HG03378 (cell line): Measurements from ENCODE around the gene C10orf62.
"Not testable (repeated sequence)": the region's sequence is repeated elsewhere in the genome, so short reads cannot be mapped to it uniquely, and the experiment has no call there.

Experiments
- ATAC-seq: cut with Tn5 transposase; IDR thresholded peaks from one replicate; pipeline ENCODE4 v1.9.1; 2021; ENCODE audit warnings: mild to moderate bottlenecking, moderate library complexity; ENCODE audit not compliant: unreplicated experiment

The C10orf62 gene

DNA sequence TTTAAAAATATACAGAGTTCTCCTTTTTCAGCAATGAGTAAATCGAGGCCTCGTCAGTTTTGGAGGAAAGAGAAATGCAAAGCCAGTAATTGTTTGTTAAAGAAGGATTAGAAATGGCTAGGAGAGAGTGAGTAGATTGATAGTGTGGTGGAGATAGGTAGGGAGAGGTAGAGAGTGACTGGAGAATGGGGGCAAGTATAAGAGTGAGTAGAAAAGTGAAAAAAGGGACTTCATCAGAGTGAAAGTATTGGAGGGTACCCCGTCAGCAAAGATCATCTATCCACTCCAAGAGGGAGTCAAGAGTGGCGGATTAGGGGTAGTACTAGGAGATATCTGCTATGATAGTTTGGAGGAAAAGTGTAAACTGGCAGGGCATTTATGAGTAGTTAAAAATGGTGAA, 26.2 kb upstream of the C10orf62 start:
- no peak for ATAC-seq

DNA sequence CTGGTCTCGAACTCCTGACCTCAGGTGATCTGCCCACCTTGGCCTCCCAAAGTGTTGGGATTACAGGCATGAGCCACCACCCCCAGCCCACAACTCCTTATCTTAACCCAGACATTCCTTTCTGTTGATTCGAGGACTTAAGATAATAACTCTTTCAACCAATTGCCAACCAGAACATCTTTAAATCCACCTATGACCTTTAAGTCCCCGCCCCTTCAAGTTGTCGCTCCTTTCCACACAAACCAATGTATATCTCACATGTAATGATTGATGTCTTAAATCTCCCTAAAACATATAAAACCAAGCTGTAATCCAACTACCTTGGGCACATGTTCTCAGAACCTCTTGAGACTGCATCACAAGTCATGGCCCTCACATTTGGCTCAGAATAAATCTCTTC, 24.7 kb upstream of the C10orf62 start:
- no peak for ATAC-seq

DNA sequence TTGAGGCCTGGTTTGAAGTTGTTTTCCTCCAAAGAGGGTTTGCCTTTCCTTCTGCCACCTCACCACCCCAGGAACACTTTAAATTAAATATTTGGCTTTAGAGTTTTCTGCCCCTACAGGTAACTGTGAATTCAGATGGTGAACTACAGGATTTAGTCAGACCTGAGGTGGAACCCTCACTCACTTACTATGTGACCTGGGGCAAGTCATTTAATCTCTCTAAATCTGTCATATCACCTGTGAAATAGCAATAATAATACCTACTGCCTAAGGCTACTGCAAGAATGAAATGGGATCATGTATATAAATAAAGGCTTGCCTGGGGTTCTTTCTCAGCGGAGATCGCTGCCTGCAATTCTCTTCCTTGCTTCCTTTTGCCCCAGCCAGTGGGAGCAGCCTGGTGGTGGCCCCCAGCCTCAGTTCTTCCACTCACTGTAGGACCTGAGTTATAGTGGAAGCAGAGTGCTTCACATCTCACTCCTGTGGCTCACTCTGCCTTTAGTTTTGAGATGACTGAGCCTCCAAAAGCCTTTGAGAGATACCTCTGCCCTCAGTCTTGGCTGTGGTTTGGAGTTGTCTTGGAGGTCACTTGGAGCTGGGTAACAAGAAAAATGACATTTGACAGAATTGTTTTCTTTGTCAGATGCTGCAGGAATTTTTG, 23.1 kb upstream of the C10orf62 start:
- ATAC-seq: no peak

DNA sequence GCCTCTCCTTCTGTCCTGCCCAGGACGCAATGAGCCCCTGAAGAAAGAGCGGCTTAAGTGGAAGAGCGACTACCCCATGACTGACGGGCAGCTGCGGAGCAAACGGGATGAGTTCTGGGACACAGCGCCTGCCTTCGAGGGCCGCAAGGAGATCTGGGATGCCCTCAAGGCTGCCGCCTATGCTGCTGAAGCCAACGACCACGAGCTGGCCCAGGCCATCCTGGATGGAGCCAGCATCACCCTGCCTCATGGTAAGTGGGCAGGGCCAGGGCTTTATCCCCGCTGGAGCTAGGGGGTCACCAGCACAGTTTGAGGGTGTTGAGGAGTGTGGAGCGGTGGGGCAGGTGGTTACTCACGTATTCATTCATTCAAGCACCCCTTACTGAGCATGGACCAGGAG, 21.6 kb upstream of the C10orf62 start:
- ATAC-seq: no peak

DNA sequence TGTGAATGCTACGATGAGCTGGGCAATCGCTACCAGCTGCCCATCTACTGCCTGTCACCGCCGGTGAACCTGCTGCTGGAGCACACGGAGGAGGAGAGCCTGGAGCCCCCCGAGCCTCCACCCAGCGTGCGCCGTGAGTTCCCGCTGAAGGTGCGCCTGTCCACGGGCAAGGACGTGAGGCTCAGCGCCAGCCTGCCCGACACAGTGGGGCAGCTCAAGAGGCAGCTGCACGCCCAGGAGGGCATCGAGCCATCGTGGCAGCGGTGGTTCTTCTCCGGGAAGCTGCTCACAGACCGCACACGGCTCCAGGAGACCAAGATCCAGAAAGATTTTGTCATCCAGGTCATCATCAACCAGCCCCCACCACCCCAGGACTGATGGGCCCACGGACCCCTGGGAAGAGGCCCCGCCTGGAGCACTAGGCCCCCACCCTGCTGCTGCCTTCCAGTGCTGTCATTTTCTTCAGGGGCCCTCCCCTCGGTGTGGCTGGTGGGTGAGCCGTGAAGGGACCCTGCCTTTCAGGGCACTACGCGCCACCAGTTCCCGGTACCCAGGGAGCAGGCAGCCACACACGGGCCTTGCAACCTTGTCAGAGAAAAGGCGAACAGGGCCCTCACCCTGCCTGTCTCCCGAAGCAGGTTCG, 19.3 kb upstream of the C10orf62 start:
- ATAC-seq: no peak

DNA sequence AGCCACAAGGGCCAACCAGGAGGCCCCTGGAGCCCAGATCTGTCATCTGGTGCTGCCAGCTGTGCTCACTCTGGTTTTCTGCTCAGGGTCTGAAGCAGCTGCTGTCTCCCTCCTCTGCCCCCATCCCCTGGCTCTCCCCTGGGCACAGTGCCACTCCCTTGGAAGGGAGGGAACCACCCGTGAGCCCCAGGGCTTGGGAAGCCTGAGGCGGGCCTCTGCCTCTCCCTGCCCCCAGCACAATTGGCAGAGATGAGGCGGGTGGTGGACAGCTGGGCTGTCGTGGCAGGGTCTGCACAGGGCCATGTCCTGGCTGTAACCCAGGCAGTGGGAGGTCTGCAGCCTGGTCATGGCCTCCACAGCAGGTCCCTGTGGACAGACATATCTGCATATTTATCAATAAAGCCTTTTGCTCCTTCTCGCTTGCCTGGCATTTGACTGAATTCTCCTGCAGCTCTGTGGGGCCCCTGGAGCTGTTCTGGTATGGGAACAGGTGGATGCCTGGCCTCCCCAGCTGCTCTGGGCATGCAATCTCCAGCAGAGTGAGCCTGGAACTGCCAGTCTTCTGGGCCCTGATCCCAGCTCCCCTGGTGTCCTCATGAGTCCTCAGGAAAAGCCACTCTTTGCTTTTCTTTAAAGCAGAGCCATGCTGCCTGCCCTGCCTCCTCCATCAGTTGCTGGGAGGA, 18.6 kb upstream of the C10orf62 start:
- ATAC-seq: no peak

DNA sequence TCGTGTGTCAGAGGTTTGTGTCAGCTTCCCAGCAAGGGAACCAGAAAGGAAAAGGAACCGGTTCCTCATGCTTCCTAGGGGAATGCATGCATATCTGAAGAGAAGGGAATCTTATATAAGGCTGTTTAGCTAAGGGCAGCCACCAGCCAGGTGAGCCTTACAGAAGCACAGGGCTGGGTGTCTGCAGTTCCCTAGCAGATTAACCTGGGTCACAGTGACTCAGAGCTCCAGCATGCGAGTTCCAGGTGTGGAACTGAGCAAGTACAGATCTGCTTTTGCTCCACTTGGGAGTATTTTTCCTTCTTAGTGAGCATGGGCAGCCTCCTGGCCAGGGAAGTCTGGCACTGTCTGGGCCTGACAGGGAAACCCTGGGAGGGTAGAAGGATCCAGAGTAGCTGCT, 17.9 kb upstream of the C10orf62 start:
- ATAC-seq: no peak

DNA sequence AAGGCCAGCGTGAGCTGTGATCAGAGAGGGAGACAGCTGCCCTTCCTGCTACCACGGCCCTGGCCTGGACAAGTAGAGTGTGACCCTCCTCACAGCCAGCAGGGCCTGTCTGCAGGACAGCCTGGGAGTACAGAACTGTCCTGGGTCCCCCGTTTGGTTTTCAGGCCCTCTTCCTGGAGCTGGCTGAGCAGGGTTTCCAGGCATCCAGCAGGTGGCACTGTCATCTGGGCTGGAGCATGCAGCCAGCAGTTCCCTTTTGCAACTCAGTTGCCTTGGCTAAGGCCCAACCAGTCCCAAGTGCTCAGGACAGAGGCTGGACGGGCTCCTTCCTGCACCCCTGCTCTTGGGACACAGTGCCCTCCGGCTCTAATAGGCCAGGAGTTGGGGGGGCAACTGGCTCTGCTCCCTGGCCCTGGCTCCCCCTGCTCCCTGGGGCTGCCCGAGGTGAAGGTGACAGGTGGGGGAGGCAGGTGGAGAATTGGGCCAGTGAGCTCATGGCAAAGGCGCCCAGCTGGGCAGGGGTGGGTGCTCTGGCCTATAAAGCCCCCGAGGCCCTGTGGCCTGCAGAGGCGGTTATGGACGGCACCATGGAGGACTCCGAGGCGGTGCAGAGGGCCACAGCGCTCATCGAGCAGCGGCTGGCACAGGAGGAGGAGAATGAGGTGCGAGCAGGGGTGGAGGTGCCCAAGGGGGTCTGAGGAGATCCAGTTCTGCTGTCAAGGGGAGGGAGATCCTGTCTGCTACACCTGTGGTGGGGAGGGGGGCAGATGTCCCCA, 17.1 kb upstream of the C10orf62 start, which contains the start of gene ANKRD2:
Gene ANKRD2 (plus strand): TSS at position 566 of the 776 bp plus-strand sequence. CDS start 10 bp downstream, at position 576.
- ATAC-seq: no peak

DNA sequence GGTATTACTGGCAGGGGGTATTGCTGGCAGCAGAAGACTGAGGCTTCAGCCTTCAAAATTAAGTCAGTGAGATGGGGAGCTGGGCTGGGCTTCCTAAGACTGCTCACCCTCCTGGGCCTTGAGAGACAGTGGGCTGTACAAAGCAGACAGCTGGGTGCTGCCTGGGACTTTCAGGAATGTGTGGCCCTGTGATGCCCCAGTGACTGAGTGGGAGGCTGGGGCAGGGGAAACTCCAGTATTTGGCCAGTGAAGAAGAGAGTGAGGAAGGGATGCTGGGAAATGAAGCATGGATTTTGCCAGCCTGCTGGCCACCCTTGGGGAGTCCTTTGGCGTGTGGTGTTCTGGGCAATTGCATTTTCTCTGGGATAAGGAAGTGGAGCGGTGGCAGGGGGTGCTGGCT, 16.5 kb upstream of the C10orf62 start:
- ATAC-seq: no peak

DNA sequence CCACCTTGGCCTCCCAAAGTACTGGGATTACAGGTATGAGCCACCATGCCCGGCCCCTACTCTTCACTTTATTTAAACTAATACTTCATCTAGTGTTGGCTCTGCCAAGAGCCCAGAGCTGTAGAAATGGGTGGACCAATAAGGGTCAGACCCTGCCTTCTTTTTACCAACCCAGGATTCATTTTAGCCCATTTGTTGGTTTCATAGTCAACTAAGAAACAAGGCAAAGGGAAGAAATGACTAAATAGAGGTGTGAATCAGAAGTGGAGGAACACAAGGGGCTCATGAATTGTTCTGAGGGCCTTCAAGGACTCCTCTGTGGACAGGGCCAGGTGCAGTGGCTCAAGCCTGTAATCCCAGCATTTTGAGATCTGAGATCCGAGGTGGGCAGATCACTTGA, 15.8 kb upstream of the C10orf62 start:
- no peak for ATAC-seq

DNA sequence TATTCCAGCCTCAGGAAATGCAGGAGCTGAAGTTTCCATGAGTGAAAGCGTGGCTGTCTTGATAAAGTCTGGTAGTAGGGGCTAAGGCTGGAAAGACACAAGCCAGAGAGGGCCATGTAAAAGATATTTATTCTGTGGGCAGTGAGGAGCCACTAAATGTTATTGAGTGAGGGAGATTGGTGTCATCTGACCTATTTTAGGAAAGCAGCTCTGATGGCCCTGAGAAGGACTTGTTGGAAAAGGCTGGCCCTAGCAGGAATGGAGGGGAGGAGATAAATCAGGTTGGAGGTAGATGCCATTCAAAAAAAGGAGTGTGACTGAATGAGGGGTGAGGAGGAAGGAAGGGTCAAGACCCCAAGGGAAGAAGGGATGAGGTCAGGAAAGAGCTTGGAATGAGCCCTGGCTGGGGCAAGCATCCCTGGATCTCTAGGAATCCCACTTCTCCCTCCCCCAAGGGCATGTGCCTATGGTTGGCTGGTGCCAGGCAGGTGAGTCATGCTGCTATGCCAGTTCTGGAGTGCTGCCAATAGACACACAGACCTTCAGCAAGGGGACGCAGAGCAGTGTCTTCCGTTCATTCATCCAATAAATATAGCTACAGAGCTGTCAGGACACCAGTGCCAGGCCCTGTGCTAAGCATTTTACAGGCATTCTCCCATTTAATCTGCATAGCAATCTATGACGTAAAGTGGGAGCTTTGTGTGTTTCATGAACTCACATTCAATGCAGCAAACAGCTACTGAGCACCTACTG, 15.0 kb upstream of the C10orf62 start:
- ATAC-seq: no peak

DNA sequence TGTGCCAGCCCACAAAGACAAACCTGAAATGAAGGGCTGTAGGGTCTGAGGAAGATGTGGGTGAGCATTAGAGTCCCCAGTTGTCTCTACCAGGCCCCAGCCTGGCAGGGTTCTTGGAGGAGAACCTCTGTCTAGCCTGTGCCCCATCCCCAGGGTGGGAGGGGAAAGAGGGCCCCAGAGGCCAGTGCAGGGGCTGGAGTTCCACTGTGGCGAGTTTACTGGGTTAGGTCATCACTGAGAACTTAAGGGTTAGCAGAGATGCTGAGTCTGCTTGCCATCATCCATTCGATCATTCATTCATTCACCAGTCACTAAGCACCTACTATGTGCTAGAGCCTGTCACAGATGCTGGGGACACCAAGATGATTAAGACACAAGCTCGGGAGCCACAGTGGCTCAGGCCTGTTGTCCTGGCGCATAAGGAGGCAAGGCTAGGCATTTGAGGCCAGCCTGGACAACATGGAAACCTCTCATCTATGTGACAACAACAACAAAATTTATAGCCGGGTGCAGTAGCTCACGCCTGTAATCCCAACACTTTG, 14.3 kb upstream of the C10orf62 start:
- ATAC-seq: no peak

DNA sequence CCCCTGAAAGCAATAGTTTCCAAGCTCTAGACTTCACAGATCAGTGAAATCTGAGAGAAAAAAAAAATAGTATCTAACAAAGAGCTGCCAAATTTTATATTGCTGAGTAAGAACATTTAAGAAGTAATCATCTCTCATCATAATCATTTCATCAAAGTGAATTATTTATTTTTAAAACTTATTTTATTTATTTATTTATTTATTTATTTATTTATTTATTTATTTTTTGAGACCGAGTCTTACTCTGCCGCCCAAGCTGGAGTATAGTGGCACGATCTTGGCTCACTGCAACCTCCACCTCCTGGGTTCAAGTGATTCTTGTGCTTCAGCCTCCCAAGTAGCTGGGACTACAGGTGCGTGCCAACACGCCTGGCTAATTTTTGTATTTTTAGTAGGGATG, 13.0 kb upstream of the C10orf62 start:
- ATAC-seq: not testable (repeated sequence)

DNA sequence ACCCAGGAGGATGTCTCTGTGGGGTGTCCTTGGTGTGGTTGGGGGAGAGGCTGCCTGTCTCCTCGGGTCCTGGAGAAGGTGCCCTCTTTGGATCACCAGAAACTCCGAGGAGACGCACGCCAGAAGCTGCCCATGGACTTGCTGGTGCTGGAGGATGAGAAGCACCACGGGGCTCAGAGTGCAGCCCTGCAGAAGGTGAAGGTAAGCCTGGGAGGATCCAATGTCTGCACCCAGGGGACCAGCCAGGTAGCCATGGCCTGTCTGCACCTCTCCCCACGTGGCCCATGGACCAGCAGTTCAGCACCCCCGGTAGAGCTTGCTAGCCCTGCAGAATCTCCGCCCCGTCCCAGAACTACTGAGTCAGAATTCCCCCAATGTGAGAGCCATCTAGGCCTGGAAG, 11.8 kb upstream of the C10orf62 start:
- ATAC-seq: no peak

DNA sequence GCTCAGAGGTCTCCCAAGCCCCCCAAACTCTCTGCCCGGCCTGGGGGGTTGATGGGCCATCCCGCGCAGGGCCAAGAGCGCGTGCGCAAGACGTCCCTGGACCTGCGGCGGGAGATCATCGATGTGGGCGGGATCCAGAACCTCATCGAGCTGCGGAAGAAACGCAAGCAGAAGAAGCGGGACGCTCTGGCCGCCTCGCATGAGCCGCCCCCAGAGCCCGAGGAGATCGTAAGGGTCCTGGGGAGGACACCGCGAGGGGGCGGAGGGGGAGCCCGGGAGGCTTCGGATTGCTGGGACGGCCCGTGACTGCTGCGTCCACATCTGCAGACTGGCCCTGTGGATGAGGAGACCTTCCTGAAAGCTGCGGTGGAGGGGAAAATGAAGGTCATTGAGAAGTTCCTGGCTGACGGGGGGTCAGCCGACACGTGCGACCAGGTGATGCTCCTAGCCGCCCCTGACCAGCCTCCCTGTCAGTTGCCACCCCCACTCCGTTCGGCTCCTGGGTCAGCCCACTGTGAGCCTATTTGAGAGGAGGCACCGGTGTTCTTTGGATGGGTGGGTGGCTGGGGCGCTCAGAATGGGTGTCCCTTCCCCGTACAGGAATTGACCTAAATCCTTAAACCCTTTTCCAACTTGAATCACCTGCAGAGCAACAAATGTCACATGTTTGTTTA, 11.2 kb upstream of the C10orf62 start:
- ATAC-seq: no peak

DNA sequence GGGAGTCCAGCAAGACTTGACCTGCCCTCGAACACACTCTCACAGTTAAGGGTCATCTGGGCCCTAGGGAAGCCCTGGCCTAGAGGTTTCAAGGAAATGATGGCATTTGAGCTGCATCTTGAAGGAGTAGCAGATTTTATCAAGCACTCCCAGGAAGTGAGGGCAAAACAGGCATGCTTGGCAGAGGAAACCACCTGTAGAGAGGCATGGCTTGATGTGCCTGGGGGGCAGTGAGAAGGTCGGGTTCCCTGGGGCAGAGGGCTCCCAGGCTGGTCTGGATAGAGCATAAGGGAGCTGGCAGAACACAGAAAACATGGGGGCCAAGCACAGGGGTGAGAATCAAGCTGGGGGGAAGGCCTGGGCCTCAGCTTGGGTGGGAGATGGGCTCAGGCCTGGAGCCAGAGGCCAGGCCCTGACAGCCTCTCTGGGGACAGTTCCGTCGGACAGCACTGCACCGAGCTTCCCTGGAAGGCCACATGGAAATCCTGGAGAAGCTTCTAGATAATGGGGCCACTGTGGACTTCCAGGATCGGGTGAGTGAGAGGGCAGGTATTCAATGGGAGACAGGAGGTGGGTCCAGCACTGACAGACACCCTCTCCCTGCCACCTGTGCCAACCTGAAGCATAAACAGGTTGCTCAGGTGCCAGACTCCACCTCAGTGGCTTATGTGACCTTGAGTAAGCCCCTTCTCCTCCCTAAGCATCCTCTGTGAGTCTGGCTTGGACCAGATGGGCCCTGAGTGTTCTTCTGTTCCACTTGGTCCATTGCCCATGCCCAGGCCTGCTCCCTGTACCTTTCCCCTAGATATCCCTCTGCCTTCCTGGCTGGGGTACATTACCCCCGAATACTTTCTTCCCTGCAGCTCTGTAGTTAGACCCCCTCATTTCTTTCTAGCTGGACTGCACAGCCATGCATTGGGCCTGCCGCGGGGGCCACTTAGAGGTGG, 8.8 kb upstream of the C10orf62 start:
- no peak for ATAC-seq

DNA sequence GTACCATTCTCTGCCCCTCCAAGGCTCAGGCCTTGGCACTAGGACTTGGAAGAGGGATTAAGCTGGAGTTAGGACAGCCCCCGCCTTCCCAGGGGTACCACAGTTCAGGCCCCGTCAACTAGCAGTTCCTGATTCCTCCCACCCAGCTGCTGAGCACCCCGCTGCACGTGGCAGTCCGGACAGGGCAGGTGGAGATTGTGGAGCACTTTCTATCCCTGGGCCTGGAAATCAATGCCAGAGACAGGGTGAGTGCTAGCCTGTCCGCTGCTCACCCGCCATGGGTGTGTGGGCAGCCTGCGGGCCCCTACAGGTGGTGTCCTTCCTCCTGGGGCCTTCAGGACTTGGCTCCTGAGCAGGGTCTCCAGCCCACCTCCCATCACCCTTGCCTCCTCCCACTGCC, 7.4 kb upstream of the C10orf62 start:
- ATAC-seq: no peak

DNA sequence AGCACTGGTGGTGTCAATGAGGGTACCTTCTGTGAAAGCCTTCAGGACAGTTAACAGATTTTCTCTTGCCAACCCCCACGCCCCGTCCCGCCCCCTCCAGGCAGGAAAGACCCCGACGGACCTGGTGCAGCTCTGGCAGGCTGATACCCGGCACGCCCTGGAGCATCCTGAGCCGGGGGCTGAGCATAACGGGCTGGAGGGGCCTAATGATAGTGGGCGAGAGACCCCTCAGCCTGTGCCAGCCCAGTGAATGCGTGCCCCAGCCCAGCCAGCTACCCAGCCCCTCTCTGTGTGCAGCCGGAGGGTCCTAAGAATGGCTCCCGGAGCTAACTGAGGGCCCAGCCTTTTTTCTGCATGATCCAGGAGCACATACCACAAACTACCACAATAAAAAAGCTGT, 6.0 kb upstream of the C10orf62 start:
- no peak for ATAC-seq
